Fibroblast of gingiva (primary cell): Measurements from ENCODE around the gene GEN1.

ENCODE experiments used
- DNase-seq: peaks from one replicate; pipeline ENCODE4 v3.0.0-alpha.2; 2011; ENCODE audit warnings: low read depth

Gene GEN1

DNA sequence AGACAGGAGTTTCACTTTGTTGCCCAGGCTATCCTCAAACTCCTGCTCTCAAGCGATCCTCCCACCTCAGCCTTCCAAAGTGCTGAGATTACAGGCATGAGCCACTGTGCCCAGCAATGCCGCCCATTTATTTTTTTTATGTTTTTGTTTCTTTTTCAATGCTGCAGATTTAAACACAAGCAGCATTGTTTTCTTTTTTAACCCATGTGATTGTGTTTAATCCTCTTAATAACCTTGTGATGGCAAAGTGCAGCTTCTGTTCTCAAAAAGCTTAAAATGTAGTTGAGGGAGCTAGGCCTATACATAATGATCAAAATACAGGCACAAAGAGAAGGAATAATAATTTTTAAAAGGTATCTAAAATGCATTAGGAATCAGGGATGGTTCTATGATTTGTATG lies 73.8 kb downstream of the GEN1 start:
- no peak for DNase-seq

DNA sequence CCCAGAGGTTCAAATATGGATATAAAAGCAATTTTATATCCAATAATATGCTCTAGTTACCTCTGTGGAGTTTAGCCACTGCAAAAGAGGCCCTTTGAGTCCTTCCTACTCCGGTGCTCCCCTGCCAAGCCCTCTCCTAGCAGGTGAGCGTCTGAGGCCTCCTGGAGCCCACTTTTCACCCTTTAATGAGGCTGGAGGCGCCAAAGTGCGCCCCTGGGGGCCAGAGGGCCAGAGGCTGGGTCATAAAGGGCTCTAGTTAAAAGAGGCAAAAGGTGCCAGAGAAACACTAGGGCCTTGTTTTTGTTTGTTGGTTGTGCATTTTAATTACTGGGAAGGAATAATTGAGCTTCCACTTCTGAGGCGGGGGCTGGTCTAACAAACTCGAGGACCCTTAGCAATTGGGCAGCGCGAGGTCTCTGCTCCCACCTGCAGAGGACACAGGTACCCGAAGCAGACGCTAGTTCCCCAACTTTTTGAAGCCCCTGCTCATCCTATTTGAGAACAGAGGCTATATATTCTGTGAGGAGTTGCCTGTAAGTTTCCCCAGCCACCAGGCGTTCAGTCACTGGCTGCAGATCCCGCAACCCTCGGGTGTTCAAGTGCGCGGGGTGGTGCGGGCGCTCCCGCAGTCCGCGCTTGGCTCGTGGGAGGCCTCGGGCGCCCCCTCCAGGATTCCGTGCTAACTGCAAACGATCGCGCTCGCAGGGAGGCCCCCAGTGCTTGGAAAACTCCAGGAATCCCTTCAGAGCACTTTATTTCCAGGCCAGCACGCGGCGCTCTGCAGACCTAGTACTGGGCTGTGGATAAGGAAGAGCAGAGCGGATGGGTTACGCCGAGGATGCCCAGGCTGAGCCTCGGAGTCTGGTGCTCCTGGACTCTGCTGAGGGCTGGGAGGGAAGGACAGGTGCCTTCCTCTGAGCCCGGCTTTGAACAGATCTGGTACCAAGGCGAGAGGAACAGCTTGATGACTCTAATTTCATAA lies 76.4 kb downstream of the GEN1 start:
- peak; percentile 29 for DNase-seq

DNA sequence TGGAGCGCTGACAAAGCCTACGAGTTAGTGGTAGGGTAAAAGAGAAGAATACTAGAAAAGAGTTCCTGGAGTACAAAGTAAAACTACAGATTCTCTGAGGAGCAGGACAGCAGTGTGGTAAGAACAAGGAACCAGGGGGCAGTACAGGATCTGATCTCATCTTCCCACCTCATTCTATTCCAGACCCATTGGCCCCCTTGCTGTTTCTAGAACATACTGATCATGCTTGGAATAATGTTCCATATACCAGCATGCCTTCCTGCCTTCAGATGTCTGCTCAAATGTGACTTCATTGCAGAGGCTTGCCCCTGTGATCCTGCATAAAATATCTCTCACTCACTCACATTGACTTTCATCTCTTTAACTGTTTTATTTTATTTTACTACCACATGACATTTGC lies 81.6 kb downstream of the GEN1 start:
- no peak for DNase-seq
